CD14-positive monocyte (primary cell): ENCODE data around the gene ITGA5. TPM values are rescaled to one million over a fixed set of nuclear protein-coding genes. Genes with fewer than 3 reads are reported as not detected.

Experiments
- DNase-seq, 3 donors: peaks; one replicate each; pipeline ENCODE4 v3.0.0-alpha.2; 2011 to 2022
- H2AFZ ChIP-seq: 2 replicates; pipeline ENCODE4 v1.6.0; 2012; ENCODE audit warnings: mild to moderate bottlenecking, low read depth, low read length, inconsistent platforms; ENCODE audit not compliant: insufficient read depth, poor library complexity, severe bottlenecking
- H3K27ac ChIP-seq, 2 donors: 1 replicate in 1 of 2; 2 replicates in 1 of 2; pipeline ENCODE4 v1.5.1; 2012 to 2013; ENCODE audit warnings: low read length in 2 of 2, control low read depth in 1 of 2, inconsistent platforms in 1 of 2, low read depth in 1 of 2, mild to moderate bottlenecking in 1 of 2
- H3K27me3 ChIP-seq, 2 donors: one replicate each; pipeline versions ENCODE4 v1.6.0 to v1.6.1; 2011 to 2013; ENCODE audit warnings: low read length in 2 of 2; ENCODE audit not compliant: control insufficient read depth in 2 of 2, insufficient read depth in 2 of 2
- H3K36me3 ChIP-seq, 2 donors: replicated peaks in 1 of 2; 1 replicate in 1 of 2; 2 replicates in 1 of 2; pipeline versions ENCODE4 v1.5.1 to v1.6.1; 2012 to 2013; ENCODE audit warnings: low read length in 2 of 2, control low read depth in 1 of 2, inconsistent platforms in 1 of 2, mild to moderate bottlenecking in 1 of 2; ENCODE audit not compliant: insufficient read depth in 2 of 2, control insufficient read depth in 1 of 2
- H3K4me1 ChIP-seq, 2 donors: 1 replicate in 1 of 2; 2 replicates in 1 of 2; pipeline versions ENCODE4 v1.5.1 to v1.6.1; 2012 to 2013; ENCODE audit warnings: low read length in 2 of 2, control low read depth in 1 of 2, inconsistent platforms in 1 of 2, mild to moderate bottlenecking in 1 of 2, moderate library complexity in 1 of 2; ENCODE audit not compliant: insufficient read depth in 2 of 2, control insufficient read depth in 1 of 2
- H3K4me2 ChIP-seq: replicated peaks from 2 replicates; pipeline ENCODE3; 2012; ENCODE audit warnings: low read length, moderate library complexity, mild to moderate bottlenecking; ENCODE audit not compliant: poor library complexity, severe bottlenecking; ENCODE audit errors: extremely low read depth
- H3K4me3 ChIP-seq, 3 experiments: fragments of 200-600 bp in 1 of 3; sonication (generic) in 1 of 3; replicated peaks in 1 of 3; 1 replicate in 2 of 3; 2 replicates in 1 of 3; pipeline ENCODE4 v1.5.1; 2011 to 2013; ENCODE audit warnings: low read length in 3 of 3, mild to moderate bottlenecking in 3 of 3, control low read depth in 2 of 3, low read depth in 2 of 3, inconsistent platforms in 1 of 3, moderate library complexity in 1 of 3
- H3K79me2 ChIP-seq: 2 replicates; pipeline ENCODE4 v1.6.0; 2012; ENCODE audit warnings: mild to moderate bottlenecking, control low read depth, inconsistent platforms, low read length, moderate library complexity; ENCODE audit not compliant: insufficient read depth
- H3K9ac ChIP-seq: 2 replicates; pipeline ENCODE4 v1.6.0; 2017; ENCODE audit warnings: low read length, mild to moderate bottlenecking; ENCODE audit not compliant: insufficient read depth, poor library complexity, severe bottlenecking
- H3K9me3 ChIP-seq, 2 donors: replicated peaks in 1 of 2; 1 replicate in 1 of 2; 2 replicates in 1 of 2; pipeline versions ENCODE4 v1.5.1 to v1.6.1; 2012 to 2013; ENCODE audit warnings: low read length in 2 of 2, control low read depth in 1 of 2; ENCODE audit not compliant: control insufficient read depth in 1 of 2, insufficient read depth in 1 of 2
- H4K20me1 ChIP-seq: 2 replicates; pipeline ENCODE4 v1.6.0; 2012; ENCODE audit warnings: mild to moderate bottlenecking, low read length, control low read depth, moderate library complexity; ENCODE audit not compliant: insufficient read depth
- H3K27ac Mint-ChIP-seq, 7 donors: one replicate each; pipeline ENCODE4 v1.8.0; 2020; ENCODE audit warnings: mild to moderate bottlenecking in 7 of 7, mixed read lengths in 7 of 7, moderate library complexity in 6 of 7, inconsistent platforms in 2 of 7
- H3K27me3 Mint-ChIP-seq, 3 donors: one replicate each; pipeline ENCODE4 v1.8.0; 2021 to 2022; ENCODE audit warnings: low read depth in 3 of 3, mild to moderate bottlenecking in 3 of 3, mixed read lengths in 3 of 3, moderate library complexity in 3 of 3, inconsistent platforms in 1 of 3
- H3K36me3 Mint-ChIP-seq, 2 donors: one replicate each; pipeline ENCODE4 v1.8.0; 2020; ENCODE audit warnings: mixed read lengths in 2 of 2, inconsistent platforms in 1 of 2, mild to moderate bottlenecking in 1 of 2
- H3K4me1 Mint-ChIP-seq: one replicate; pipeline ENCODE4 v1.8.0; 2020; ENCODE audit warnings: mild to moderate bottlenecking, mixed read lengths
- H3K4me3 Mint-ChIP-seq, 2 donors: one replicate each; pipeline ENCODE4 v1.8.0; 2020; ENCODE audit warnings: mild to moderate bottlenecking in 2 of 2, mixed read lengths in 2 of 2, moderate library complexity in 1 of 2
- H3K9me3 Mint-ChIP-seq, 7 donors: one replicate each; pipeline ENCODE4 v1.8.0; 2020 to 2022; ENCODE audit warnings: mixed read lengths in 7 of 7, mild to moderate bottlenecking in 6 of 7, moderate library complexity in 6 of 7, inconsistent platforms in 2 of 7
- WGBS: methylation state at CpG from one replicate; pipeline ENCODE4 v1.1.5; 2013; ENCODE audit warnings: missing lambda C conversion rate; ENCODE audit not compliant: insufficient coverage; 5-methylcytosine and 5-hydroxymethylcytosine counted together
- intact Hi-C, 2 donors: fragments of 100-400 bp; cut with micrococcal nuclease; formaldehyde crosslinking; loops; one replicate each; pipeline versions ENCODE4 v1.15.0 to v1.15.1; 2023
- polyA plus RNA-seq, 3 donors: library from polyadenylated mRNA; depleted of rRNA in 1 of 3; unstranded in 2 of 3; stranded (reverse) in 1 of 3; fragments of 300-500 nt in 2 of 3; fragments of >200 nt in 1 of 3; fragmentation: Illumina TruSeq in 2 of 3; gene quantifications; 1 replicate in 2 of 3; 2 replicates in 1 of 3; pipeline ENCODE4 v1.2.3, GENCODE V29; 2012 to 2021
- TF ChIP-seq, protein P1 (sequence below): fragments of 200-600 bp; IDR thresholded peaks from one replicate; pipeline ENCODE4 v1.8.0; 2022; ENCODE audit warnings: antibody characterized with exemption, mild to moderate bottlenecking

ITGA5 gene
- polyA plus RNA-seq, 3 donors, result 85.5 to 142 (median 99.4) TPM

DNA sequence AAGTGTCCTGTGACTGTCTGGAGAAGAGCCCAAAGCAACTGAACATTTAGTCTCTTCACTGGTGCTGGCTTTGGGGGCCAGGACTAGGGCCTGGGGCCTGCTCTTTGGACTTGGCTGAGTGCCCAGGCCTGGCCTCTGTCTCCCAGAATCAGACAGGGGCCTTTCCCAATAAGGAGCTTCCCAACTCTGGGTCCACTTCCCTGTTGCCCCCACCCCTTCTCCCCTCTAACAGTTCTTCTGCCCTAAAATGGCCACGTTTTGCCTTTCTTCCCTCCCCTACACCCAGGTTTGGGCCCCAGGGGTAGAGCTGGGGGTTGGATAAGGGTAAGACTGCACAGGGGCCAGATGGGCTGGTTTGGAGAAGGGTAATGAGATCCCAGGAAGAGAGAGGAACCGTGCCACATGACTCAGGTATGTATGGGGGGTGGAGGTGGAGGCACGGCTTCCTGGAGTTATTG is 10.0 kb upstream of the ITGA5 start:
- H3K27me3 ChIP-seq, result no peaks in the 10 kb centered on the region
- no peak overlapping the region for H3K4me2 ChIP-seq
- no peaks in the 10 kb centered on the region for H3K79me2 ChIP-seq
- no peak overlapping the region for H3K27ac ChIP-seq
- H4K20me1 ChIP-seq, result no peaks in the 10 kb centered on the region
- Mint-ChIP-seq H3K27me3 (peaks cover 12 to 18% (median 16%) of the 10 kb centered on the region in 3 donors), H3K9me3 (peaks cover 0 to 4% (median 0%) of the 10 kb centered on the region in 7 donors), H3K27ac (peak overlapping the region in 3 of 7 donors; percentile 8 to 65 (median 45)), H3K4me3 (no peak overlapping the region), H3K36me3 (no peaks in the 10 kb centered on the region), H3K4me1 (peaks cover 55% of the 10 kb centered on the region)
- H3K36me3 ChIP-seq, result no peaks in the 10 kb centered on the region
- no peak overlapping the region for H2AFZ ChIP-seq
- TF ChIP-seq, protein P1, sequence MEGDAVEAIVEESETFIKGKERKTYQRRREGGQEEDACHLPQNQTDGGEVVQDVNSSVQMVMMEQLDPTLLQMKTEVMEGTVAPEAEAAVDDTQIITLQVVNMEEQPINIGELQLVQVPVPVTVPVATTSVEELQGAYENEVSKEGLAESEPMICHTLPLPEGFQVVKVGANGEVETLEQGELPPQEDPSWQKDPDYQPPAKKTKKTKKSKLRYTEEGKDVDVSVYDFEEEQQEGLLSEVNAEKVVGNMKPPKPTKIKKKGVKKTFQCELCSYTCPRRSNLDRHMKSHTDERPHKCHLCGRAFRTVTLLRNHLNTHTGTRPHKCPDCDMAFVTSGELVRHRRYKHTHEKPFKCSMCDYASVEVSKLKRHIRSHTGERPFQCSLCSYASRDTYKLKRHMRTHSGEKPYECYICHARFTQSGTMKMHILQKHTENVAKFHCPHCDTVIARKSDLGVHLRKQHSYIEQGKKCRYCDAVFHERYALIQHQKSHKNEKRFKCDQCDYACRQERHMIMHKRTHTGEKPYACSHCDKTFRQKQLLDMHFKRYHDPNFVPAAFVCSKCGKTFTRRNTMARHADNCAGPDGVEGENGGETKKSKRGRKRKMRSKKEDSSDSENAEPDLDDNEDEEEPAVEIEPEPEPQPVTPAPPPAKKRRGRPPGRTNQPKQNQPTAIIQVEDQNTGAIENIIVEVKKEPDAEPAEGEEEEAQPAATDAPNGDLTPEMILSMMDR, result no peak
- DNase-seq, result no peak
- no peak overlapping the region for H3K4me3 ChIP-seq
- no peaks in the 10 kb centered on the region for H3K9me3 ChIP-seq
- H3K9ac ChIP-seq, result no peak overlapping the region
- peaks cover 30 to 38% of the 10 kb centered on the region in 2 donors for H3K4me1 ChIP-seq
- intact Hi-C loops, result no loop called here
- no CpG with 5 or more reads among the region's 3 CpGs for WGBS

DNA sequence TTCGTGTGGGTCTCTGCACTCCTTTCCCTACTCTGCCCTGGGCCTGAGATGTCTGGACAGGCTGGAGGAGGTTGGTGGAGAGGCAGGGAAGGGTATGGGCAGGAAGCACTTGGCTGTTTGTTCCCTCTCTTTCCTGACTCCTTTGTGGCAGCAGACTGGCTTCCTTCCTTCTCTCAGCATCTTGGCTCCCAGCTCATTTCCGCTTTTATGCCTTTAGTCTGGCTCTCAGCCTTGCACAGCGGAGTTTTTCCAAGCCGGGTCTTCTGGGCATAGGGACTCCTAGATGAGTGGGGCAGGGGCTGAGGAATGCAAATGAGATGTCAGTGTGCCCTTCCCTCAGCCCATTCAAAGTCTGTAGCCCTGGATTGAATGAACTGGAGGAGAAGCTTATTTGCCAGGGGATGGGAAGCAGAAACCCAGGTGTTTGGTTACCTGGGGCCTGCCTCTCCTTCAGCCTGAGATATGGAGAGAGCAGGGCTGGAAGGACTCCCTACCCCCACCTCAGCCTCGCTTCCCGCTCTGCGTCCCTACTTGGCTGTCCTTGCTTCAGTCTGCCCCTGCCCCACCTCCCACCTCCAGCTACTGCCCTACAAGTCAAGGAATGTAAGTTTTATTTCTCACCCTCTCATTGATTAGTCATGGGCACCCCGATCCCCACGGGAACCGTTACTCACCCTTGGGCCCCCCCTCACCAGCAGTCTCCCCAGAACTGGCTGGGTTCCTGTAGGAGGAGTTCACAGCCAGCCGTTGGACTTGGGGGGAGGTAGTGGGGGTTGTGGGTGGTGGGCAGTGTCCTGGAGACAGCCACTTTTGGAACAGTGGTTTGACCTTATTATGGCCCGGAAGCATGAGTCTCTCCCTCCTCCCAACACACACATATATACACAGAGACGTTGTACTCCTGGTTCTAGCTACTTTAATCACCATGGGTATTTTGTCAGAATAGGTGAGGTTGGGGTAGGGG is 9.3 kb upstream of the ITGA5 start:
- H3K4me1 ChIP-seq, result peaks cover 37 to 45% of the 10 kb centered on the region in 2 donors
- H3K9me3 Mint-ChIP-seq, result peaks cover 0 to 4% (median 0%) of the 10 kb centered on the region in 7 donors
- H3K36me3 Mint-ChIP-seq, result no peaks in the 10 kb centered on the region
- WGBS, result 28% methylated on average over 4 of the region's 13 CpGs
- H3K9me3 ChIP-seq, result no peaks in the 10 kb centered on the region
- peak overlapping the region in 6 of 7 donors; percentile 37 to 78 (median 64) for H3K27ac Mint-ChIP-seq
- H3K27me3 Mint-ChIP-seq, result peaks cover 12 to 18% (median 16%) of the 10 kb centered on the region in 3 donors
- H3K4me3 Mint-ChIP-seq, result peak overlapping the region; percentile 24 to 48
- peak; percentile 69 to 86 (median 83) for DNase-seq
- H4K20me1 ChIP-seq, result no peaks in the 10 kb centered on the region
- H3K27me3 ChIP-seq, result no peaks in the 10 kb centered on the region
- intact Hi-C loops, result no loop called here
- H3K4me3 ChIP-seq, result no peak overlapping the region
- H3K4me1 Mint-ChIP-seq, result peaks cover 62% of the 10 kb centered on the region
- H3K27ac ChIP-seq, result no peak overlapping the region
- peak overlapping the region; percentile 8 for H3K4me2 ChIP-seq
- H3K79me2 ChIP-seq, result no peaks in the 10 kb centered on the region
- TF ChIP-seq, protein P1, result no peak
- H2AFZ ChIP-seq, result no peak overlapping the region
- no peaks in the 10 kb centered on the region for H3K36me3 ChIP-seq
- H3K9ac ChIP-seq, result no peak overlapping the region
